ENCODE results near the gene SLC22A23. TPM values are rescaled to one million over a fixed set of nuclear protein-coding genes. Genes with fewer than 3 reads are reported as not detected.

SLC22A23 gene
- total RNA-seq, 4 donors from 2014 or later = 9.0 to 25.1 (median 13.9) TPM

GRCh38 chr6:3450888-3451287 lies 6.0 kb downstream of the SLC22A23 start:
- TF ChIP-seq CTCF (IDR thresholded peaks at IDR 0.05; ENCODE audit: low read depth) = no peak

- no peak for TF ChIP-seq CTCF (IDR thresholded peaks at IDR 0.05; ENCODE audit: low read depth)
These were observed 7.0 kb downstream of the SLC22A23 start for GRCh38 chr6:3449750-3450305.

- TF ChIP-seq CTCF (IDR thresholded peaks at IDR 0.05; ENCODE audit: low read depth) = no peak
These were observed 7.5 kb downstream of the SLC22A23 start for GRCh38 chr6:3449321-3449720.

- no peak for TF ChIP-seq CTCF (IDR thresholded peaks at IDR 0.05; ENCODE audit: low read depth)
These were observed 9.8 kb downstream of the SLC22A23 start for GRCh38 chr6:3447005-3447404.

- TF ChIP-seq CTCF (IDR thresholded peaks at IDR 0.05; ENCODE audit: low read depth) = no peak
These were observed 10.7 kb downstream of the SLC22A23 start for GRCh38 chr6:3446184-3446583.

- TF ChIP-seq CTCF (IDR thresholded peaks at IDR 0.05; ENCODE audit: low read depth) = no peak
These were observed 12.4 kb downstream of the SLC22A23 start for GRCh38 chr6:3444276-3445088.

- no peak for TF ChIP-seq CTCF (IDR thresholded peaks at IDR 0.05; ENCODE audit: low read depth)
These were observed 13.7 kb downstream of the SLC22A23 start for GRCh38 chr6:3443221-3443515.
